Activated CD4-positive, alpha-beta T cell treated with anti-CD3 and anti-CD28 coated beads, Interleukin-2, amount 50 U/mL, for 1 hour (primary cell): ENCODE results near the gene MSANTD7.
A peak's percentile ranks its signal among the peaks of the same experiment; 100 is the strongest.
"Not testable (repeated sequence)": the region's sequence is repeated elsewhere in the genome, so short reads cannot be mapped to it uniquely, and the experiment has no call there.

Experiments
- DNase-seq: peaks from one replicate; pipeline ENCODE4 v3.0.0-alpha.2; 2020

MSANTD7 gene, protein sequence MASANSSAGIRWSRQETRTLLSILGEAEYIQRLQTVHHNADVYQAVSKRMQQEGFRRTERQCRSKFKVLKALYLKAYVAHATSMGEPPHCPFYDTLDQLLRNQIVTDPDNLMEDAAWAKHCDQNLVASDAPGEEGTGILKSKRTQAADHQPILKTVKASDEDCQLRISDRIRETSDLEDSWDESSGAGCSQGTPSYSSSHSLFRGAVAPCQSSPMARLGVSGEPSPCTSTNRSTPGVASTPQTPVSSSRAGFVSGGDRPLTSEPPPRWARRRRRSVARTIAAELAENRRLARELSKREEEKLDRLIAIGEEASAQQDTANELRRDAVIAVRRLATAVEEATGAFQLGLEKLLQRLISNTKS

DNA sequence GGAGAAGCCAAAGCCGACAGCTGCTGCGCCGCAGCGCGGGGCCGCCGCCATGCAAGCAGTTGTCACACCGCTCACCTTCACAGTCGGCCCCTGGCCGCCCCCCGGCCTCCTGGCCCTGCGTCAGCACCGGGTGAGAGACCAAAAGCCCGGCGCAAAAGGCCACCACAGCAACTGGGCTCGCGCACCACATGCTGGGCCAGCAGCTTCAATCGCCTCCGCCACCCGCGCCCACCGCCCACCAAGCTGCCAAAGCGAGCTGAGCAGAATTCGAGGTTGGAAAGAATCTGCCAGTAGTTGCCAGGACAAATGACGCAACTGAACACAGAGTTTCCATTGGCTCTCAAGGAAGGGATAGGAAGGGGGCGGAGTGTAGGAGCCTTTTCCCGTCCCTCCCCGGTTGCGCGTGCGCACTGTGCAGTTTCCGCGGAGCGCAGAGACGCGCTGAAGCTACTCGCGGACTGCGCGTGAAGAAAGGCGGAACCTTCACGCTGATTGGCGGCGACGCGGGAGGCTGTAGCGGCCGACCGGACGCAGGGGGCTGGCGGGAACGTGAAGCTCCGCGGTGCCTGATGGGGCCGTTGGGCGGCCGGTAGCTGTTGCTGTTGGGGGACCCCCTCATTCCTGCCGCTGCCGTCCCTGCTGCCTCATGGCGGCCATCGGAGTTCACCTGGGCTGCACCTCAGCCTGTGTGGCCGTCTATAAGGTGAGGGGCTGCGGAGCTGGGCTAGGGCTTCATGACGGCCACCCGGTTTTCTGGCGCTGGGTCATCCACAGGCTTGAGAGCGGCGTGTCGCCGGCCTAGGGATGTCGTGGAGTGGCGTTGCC, at the start of gene MSANTD7, which contains the start of the genes CDNF and HSPA14:
Gene MSANTD7, plus strand, starts transcription at position 550 of the 825 bp plus-strand sequence. CDS start 3,979 bp downstream, outside the sequence.
Gene CDNF, minus strand, starts transcription at position 281 of the 825 bp plus-strand sequence. Its CDS starts 91 bp downstream, at position 190.
Gene HSPA14, plus strand, starts transcription at position 550 of the 825 bp plus-strand sequence. Its CDS starts 97 bp downstream, at position 647.
- DNase-seq = peak; percentile 99

- no peak for DNase-seq
Measured at GRCh38 chr10:14798636-14799035, 39.5 kb upstream of the MSANTD7 start.

DNA sequence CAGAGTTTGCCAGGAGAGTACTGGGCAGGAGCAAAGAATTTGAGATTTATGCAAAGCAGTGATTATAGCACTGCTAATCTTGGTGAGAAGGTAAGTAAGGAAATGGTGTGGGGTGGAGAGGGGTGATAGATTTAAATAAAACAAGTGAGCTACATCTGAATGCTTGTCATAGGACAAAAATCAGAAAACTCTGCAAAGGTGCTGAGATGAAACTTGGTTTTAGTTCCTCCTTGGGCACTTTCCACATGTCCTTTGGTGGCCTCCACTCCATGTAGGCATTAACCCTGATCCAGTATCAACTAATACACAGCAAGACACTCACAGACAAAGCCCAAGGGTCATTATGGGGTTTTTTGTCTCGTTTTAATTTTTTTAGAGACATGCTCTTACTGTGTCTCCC, 37.7 kb upstream of the MSANTD7 start:
- no peak for DNase-seq

- DNase-seq = no peak
Measured at GRCh38 chr10:14801723-14802122, 36.4 kb upstream of the MSANTD7 start.

DNA sequence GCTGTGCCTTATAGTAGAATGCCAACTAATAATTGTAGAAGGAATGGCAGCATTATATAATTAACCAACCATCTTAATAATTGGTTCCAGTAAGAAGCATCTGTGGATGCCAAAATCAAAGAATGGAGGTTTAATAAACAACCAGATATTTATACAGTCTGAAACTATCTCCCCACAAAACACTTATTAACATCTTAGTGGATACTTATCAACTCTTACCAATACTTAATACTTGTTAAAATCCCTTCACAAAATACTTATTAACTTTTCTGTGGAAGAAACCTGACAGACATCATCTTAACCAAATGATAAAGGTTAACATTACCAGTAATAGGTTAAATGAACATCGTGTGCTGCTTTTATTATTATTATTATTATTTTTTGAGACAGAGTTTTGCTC, 34.3 kb upstream of the MSANTD7 start:
- no peak for DNase-seq

DNA sequence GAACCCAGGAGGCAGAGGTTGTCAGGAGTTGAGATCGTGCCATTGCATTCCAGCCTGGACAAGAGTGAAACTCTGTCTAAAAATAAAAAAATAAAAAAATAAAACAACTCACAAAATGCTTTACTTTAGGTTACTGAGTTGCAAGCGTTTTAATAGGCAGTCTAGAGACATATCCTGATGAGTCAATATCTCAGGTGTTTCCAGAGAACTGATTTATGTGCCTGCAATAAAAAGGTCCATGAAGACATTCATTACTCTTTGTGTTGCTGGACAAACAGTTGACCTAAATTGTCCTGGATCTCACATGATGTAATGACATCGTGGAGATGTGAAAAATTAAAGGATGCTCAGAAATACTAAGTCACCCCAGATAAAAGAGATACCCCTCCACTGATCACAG, 31.8 kb upstream of the MSANTD7 start:
- DNase-seq = no peak

DNA sequence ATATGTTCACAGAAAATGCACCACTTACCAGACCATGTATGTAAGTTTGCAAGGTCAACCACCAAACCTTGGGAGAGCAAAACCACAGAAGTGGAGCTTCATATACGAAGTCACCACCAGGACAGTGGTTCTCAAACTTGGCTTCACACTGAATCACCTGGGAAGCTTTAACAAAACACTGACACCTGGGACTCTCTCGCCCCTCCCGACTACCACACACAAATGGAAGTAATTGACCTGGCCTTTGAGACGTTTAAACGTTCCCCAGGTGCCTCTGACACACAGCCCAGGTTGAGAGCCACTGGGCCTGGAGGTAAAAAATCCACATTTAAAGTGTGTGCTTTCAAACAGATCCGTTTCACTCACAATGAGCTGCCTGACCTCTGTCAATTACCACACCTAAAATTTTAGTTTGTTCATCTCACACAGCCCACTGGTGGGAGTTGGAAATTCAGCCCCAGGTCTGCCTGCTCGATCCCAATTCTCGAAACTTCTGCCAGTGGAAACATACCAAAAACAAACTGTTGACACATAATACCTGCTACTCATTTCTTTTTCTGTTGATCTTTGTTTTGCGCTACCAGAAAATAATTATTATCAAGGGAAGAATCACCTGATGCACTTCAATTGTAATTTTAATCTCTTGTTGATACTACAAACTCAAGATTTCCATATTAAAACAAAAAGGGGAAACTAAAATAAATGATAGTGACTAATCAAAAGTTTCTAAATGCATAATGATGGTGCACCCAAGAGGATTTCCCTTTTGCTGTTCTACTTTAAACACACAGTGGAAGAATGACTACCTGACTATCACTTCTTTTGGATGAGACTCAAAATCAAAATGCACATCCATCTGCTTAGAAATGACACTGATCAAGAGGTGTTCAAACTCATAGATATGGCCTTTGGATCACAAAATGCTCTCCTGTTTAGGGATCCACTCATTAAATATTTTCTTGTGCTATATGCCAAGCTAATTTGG, 26.8 kb upstream of the MSANTD7 start:
- DNase-seq = no peak

DNA sequence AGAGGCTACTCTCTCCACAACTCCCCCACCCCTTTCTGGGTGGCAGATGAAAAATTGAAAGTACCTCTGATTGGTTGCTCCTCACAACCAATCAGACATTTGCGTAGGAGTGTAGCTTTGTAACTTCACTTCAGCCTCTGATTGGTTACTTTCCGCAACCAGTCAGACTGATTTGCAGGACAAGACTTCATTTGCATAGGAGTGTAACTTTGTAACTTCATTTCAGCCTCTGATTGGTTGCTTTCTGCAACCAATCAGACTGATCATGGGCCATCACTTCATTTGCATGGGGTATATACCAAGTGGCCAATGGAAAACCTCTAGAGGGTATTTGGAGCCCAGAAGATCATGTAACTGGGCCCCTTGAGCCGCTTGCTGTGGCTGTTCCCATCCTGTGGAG, 25.8 kb upstream of the MSANTD7 start:
- DNase-seq = no peak

DNA sequence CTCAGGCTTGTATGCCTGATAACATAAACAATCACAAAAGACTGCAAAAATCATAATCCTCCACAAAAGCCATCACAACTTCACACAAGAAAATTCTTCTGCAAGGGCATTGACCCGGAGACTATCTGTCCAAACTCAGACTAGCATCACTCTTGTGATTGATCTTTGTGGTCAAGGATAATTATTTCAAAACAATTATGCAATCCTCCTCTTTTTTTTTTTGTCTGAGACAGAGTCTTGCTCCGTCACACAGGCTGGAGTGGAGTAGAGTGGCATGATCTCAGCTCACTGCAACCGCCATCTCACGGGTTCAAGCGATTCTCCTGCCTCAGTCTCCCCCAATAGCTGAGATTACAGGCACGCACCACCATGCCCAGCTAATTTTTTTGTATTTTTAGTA, 22.4 kb upstream of the MSANTD7 start:
- no peak for DNase-seq

- DNase-seq = not testable (repeated sequence)
Measured at GRCh38 chr10:14816717-14817116, 21.4 kb upstream of the MSANTD7 start.

GRCh38 chr10:14820010-14820774, 17.9 kb upstream of the MSANTD7 start:
- DNase-seq = no peak

DNA sequence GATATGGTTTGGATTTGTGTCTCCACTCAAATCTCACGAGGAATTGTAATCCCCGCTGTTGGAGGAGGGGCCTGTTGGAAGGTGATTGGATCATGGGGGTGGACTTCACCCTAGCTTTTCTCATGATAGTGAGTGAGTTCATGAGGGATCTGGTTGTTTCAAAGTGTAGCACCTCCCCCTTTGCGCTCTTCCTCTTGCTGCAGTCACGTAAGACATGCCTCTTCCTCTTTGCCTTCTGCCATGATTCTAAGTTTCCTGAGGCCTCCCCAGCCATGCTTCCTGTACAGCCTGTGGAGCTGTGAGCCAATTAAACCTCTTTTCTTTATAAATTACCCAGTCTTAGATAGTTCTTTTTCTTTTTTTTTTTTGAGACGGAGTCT, 17.3 kb upstream of the MSANTD7 start:
- DNase-seq = no peak

- DNase-seq = no peak
Measured at GRCh38 chr10:14821635-14822375, 16.3 kb upstream of the MSANTD7 start.

DNA sequence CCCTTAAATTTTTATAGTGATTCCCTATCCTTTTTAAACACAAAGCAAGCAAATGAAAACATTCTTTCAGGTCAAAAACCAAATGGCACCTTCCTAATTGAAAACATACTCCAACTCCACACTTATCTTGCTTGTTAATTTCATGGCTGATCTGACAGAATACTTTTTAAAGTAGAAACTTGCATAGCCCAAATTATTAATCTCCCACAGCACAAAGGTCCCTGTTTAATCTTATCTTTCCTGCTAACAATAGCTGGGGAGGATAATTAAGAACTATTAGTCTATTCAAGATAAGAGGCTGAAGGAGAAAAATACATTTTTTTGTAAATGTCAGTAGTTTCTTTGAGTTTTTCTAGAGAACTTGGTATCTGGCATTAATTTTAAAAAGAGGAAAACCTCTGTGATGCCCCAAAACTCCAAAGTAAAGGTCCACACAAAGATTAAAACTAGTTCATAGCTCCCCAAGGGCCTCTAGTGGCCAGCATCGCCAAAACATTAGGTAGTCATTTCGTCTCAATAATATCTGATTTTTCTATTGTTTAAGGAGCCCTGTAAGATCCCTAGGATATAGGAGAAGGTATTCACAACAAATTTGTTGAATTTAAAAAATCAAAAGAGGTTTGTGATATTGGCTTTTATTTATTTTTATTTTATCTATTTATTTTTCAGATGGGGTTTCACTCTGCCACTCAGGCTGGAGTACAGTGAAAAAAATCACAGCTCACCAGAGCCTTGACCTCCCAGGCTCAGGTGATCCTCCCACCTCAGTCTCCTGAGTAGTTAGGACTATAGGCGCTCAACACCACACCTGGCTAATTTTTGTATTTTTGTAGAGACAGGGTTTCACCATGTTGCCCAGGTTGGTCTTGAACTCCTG, 15.0 kb upstream of the MSANTD7 start:
- DNase-seq = peak; percentile 48

GRCh38 chr10:14823966-14824365, 14.1 kb upstream of the MSANTD7 start:
- no peak for DNase-seq

DNA sequence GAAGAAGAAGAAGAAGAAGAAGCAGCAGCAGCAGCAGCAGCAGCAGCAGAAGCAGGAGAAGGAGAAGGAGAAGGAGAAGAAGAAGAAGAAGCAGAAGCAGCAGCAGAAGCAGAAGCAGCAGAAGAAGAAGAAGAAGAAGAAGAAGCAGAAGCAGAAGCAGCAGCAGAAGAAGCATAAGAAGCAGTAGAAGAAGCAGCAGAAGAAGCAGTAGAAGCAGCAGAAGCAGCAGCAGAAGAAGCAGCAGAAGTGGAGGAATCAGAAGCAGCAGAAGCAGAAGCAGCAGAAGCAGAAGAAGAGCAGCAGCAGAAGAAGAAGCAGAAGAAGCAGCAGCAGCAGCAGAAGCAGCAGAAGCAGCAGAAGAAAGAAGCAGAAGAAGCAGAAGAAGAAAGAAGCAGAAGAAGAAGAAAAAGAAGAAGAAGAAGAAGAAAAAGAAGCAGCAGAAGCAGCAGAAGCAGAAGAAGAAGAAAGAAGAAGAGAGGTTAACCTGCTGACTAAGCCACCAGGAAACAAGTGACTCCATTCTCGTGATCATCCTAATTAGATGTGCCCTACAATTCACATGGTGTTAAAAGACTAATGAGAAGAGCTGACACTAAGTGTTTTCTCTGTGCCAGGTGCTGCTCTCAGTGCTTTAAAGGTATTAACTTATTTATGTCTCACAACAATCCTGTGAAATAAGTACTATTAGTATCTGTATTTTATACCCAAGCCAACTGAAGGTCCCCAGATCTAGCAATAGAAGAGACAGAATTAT, 11.9 kb upstream of the MSANTD7 start:
- no peak for DNase-seq

- no peak for DNase-seq
Measured at GRCh38 chr10:14833106-14833505, 5.0 kb upstream of the MSANTD7 start.

DNA sequence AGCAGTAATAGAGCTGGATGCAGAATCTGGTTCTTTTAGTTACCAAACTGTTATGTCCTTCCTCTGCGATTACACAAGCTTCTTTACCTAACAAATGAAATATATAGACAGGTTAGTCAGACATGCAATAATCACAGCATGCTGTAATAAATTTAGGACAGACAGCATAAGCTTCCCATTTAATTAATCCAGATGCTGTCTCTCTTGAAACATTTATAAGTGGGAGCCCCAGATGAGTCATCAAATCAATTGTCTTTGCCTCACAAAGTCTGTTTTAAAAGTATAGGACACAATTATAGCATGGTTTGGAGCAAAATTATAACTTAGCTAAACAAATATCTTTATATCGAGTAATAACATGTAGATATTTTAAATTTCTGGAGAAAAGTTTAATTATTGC, 1.9 kb upstream of the MSANTD7 start:
- no peak for DNase-seq
